Hepatocyte (in vitro differentiated cells): ENCODE results near the gene MRTFB.

Experiments used
- EZH2 ChIP-seq: fragments of 200-600 bp; sonication (generic); IDR thresholded peaks from 2 replicates; pipeline ENCODE4 v1.6.1; 2016; ENCODE audit warnings: antibody characterized with exemption, mild to moderate bottlenecking, borderline replicate concordance
- EZH2phosphoT487 ChIP-seq: fragments of 200-600 bp; sonication (generic); IDR thresholded peaks from one replicate; pipeline ENCODE4 v1.6.1; 2018; ENCODE audit warnings: antibody characterized with exemption, mild to moderate bottlenecking, low read depth, moderate library complexity; ENCODE audit not compliant: unreplicated experiment, severe bottlenecking
- TF ChIP-seq, protein P1 (sequence below): fragments of 200-600 bp; sonication (generic); IDR thresholded peaks from 2 replicates; pipeline ENCODE4 v1.5.1; 2016; ENCODE audit warnings: antibody characterized with exemption, mild to moderate bottlenecking; ENCODE audit not compliant: poor library complexity

GRCh38 chr16:14203166-14203565 is 132.0 kb downstream of the MRTFB start:
- TF ChIP-seq, protein P1, sequence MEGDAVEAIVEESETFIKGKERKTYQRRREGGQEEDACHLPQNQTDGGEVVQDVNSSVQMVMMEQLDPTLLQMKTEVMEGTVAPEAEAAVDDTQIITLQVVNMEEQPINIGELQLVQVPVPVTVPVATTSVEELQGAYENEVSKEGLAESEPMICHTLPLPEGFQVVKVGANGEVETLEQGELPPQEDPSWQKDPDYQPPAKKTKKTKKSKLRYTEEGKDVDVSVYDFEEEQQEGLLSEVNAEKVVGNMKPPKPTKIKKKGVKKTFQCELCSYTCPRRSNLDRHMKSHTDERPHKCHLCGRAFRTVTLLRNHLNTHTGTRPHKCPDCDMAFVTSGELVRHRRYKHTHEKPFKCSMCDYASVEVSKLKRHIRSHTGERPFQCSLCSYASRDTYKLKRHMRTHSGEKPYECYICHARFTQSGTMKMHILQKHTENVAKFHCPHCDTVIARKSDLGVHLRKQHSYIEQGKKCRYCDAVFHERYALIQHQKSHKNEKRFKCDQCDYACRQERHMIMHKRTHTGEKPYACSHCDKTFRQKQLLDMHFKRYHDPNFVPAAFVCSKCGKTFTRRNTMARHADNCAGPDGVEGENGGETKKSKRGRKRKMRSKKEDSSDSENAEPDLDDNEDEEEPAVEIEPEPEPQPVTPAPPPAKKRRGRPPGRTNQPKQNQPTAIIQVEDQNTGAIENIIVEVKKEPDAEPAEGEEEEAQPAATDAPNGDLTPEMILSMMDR, result no peak
- TF ChIP-seq EZH2phosphoT487 (no peak), EZH2 (no peak)
